ENCODE measurements around the gene IL6. TPM values are rescaled to one million over a fixed set of nuclear protein-coding genes. Genes with fewer than 3 reads are reported as not detected.

The IL6 gene
- total and polyA plus RNA-seq, 9 of the 15 experiments (the other 6 are each of a cell fraction or from before 2014, with no cell fraction given), result 0.76 to 2.9 (median 1.5) TPM

GRCh38 chr7:22726907-22727713 lies at the start of gene IL6 (continued):
- no peak for TF ChIP-seq TSHZ1 (CRISPR knock-in tag; IDR thresholded peaks at IDR 0.05)
- TF ChIP-seq MEIS2 (IDR thresholded peaks at IDR 0.05; ENCODE audit: partially characterized antibody), result peak; percentile 36
- no peak for TF ChIP-seq GTF2A2 (tag; IDR thresholded peaks at IDR 0.05)
- TF ChIP-seq KLF10 (CRISPR knock-in tag; IDR thresholded peaks at IDR 0.05), result no peak
- no peak for TF ChIP-seq HSF4 (CRISPR knock-in tag; IDR thresholded peaks at IDR 0.05; ENCODE audit: borderline replicate concordance)
- TF ChIP-seq CEBPZ (IDR thresholded peaks at IDR 0.05; ENCODE audit: borderline replicate concordance, low read depth, low read length), result no peak
- TF ChIP-seq HIVEP1 (CRISPR knock-in tag; IDR thresholded peaks at IDR 0.05), result no peak
- no peak for TF ChIP-seq IRF2 (CRISPR knock-in tag; IDR thresholded peaks at IDR 0.05)
- TF ChIP-seq ZNF197 (CRISPR knock-in tag; IDR thresholded peaks at IDR 0.05; ENCODE audit: low read depth), result no peak
- peak; percentile 61 for TF ChIP-seq FOSL1 (tag; conservative IDR thresholded peaks at IDR 0.05)
- 0 out of 2 replicates have a peak, but pooled peaks have one; percentile 26 for TF ChIP-seq ZNF644 (tag; IDR thresholded peaks at IDR 0.05; ENCODE audit: low read depth)
- TF ChIP-seq DACH1 (IDR thresholded peaks at IDR 0.05; ENCODE audit: partially characterized antibody), result peak; percentile 58
- TF ChIP-seq SIRT6 (IDR thresholded peaks at IDR 0.05; ENCODE audit: low read depth, low read length), result no peak
- TF ChIP-seq PATZ1 (CRISPR knock-in tag; IDR thresholded peaks at IDR 0.05; ENCODE audit: borderline replicate concordance), result no peak
- TF ChIP-seq ZNF143 (CRISPR knock-in tag; IDR thresholded peaks at IDR 0.05), result no peak
- TF ChIP-seq PKNOX1 (IDR thresholded peaks at IDR 0.05), result peak; percentile 53; the same call in 1 of the 2 replicates
- no peak for TF ChIP-seq TCF7L2 (IDR thresholded peaks at IDR 0.05; ENCODE audit: low read depth, low read length)
- TF ChIP-seq LARP7 (IDR thresholded peaks at IDR 0.05), result no peak
